GM19438 (cell line): Measurements from ENCODE around the gene OGDHL.
"Not testable (repeated sequence)": the region's sequence is repeated elsewhere in the genome, so short reads cannot be mapped to it uniquely, and the experiment has no call there.

Experiments used
- ATAC-seq: cut with Tn5 transposase; IDR thresholded peaks from one replicate; pipeline ENCODE4 v1.9.1; 2021; ENCODE audit warnings: low read depth; ENCODE audit not compliant: unreplicated experiment

Gene OGDHL

DNA sequence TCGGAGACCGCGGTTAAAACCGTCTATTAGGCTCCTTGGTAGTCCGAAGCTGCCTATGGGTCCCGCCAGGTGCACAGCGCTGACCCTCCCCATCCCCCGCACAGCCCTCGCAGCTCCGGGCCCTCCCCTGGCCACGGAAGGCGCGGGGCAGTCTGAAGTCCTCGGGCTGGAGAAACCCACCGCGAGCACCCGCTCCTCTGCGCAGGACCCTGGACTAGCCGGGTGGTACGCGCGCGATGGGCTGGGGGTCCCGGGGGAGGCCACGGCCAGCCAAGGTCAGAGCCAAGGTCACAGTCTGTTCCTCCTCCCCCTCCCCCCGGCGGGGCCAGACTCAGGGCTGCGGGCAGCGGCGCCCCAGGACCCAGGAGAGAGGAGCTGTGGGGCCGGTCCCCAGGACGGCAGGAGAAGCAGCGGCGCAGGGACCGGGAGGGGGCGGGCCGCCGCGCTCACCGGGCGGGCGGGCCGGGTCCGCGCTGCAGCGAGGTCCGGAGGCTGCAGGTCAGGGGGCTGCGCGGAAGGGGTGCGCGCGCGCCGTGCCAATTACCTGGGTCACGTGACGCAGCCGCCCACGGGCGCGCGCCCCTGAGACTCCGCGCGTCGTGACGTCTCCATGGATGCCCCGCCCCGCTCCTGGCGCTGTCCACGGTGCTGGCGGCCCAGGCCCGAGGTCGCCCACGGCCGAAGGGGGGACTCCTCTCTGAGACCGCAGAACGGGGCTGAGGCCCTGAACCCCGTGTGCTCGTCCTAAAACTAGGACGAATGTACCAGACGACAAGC lies at the start of gene OGDHL:
OGDHL (minus strand) TSS at position 535 of the 777 bp plus-strand sequence. CDS start 3,731 bp downstream, outside the sequence.
- ATAC-seq, result peak; percentile 87

DNA sequence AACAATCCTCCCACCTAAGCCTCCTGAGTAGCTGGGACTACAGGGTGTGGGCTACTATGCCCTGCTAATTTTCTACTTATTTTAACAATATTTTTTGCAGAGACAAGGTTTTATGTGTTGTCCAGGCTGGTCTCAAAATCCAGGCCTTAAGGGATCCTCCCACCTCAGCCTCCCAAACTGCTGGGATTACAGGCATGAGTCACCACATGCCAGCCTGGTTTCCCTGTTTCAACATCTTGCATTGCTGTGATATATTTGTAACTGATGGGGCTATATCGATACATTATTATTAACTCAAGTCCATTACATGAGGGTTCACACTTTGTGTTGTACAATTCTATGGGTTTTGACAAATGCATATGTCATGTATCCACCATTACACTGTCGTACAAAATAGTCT lies 41.9 kb upstream of the OGDHL start:
- no peak for ATAC-seq

DNA sequence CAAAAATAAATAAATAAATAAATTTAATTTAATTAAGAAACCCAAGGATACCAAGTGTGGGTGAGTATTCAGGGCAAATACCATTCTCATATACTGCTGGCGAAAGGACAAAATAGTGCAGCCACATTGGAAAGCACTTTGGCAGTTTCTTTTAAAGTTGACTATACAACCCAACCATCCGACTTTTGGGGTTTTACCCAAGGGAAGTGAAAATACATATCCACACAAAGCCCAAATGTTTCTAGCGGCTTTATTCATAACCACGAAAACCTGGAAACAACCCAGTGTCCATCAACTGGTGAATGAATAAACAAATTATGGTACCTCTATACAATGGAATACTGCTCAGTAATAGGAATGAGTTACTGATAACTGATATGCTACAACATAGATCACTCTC lies 36.2 kb upstream of the OGDHL start:
- no peak for ATAC-seq

DNA sequence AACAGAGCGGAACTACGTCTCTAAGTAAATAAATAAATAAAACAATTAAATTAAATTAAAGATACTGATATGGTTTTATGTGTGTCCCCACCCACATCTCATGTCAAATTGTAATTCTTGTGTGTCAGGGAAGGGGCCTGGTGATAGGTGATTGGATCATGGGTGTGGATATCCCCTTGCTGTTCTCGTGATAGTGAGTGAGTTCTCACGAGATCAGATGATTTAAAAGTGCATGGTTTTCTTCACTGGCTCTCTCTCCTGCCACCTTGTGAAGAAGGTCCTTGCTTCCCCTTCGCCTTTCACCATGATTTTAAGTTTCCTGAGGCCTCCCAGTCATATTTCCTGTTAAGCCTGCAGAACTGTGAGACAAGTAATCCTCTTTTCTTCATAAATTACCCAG lies 29.0 kb upstream of the OGDHL start:
- ATAC-seq, result no peak

DNA sequence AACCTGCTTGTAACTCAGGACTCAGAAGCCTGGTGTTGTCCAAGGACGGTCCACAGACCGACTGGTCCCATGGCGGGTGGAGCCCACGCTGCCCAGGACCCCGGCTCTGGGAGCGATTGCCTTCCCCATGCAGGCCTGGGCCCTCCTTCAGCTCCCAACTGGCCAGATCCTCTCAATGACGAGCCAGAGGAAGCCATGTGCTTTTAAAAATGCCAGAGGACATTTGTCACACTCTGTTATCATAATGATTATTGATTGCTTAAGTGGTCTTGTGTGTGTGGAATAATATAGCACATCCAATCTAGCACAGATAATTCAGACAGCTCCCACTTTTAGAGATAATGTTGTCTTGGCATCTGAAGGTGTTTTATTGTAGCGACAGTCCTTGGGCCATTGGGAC lies 22.6 kb upstream of the OGDHL start:
- ATAC-seq, result no peak

DNA sequence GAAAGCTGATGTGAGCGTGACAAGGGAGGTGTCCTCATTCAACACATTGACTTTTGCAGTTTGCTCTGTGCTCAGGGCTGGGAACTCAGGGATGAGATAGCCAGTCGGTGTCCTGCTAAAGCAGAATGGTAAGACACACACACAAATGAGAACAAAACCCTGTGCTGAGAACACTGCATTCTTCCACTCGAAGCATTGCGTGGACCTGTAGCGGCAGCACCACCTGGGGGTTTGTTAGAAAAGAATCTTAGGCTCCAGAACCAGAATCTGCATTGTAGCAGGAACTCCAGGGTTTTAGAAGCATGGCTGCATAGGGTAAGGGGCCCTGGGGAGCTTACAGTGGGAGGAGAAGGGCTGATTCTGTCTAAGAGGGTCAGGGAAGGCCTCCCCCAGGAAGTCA lies 21.5 kb upstream of the OGDHL start:
- ATAC-seq, result no peak

DNA sequence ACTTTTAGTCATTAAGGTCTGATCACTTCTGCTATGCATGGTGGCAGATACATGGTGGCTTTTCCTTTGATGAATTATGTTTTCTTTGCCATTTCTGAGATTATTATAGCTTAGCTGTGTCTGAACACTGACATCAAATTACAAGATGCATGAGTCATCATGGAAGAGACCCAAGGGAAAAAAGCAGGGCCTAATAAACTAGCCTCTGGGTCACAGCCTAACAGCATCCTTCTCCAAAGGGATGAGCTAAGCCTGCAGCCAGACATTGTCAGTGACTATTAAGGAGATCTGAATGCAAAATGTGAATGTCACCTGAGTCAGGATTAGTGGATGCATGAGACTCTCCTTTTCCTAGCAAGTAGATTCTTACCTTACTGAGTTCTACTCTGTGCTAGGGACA lies 19.1 kb upstream of the OGDHL start:
- ATAC-seq, result no peak

DNA sequence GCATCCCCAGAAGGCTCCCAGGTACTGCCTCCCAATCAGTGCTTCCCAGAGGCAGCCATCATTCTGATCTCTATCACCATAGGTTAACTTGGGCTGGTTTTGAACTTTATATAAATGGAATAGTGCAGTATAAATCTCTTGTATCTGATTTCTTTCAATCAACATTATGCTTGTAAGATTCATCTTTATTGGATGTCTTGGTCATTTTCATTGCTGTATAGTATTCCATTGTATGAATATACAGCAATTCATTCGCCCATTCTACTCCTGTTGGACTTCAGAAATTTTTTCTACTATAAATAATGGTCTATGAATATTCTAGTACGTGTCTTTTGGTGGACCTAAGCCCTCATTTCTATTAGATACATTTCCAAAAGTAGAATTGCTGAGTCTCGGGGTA lies 16.1 kb upstream of the OGDHL start:
- ATAC-seq, result no peak

DNA sequence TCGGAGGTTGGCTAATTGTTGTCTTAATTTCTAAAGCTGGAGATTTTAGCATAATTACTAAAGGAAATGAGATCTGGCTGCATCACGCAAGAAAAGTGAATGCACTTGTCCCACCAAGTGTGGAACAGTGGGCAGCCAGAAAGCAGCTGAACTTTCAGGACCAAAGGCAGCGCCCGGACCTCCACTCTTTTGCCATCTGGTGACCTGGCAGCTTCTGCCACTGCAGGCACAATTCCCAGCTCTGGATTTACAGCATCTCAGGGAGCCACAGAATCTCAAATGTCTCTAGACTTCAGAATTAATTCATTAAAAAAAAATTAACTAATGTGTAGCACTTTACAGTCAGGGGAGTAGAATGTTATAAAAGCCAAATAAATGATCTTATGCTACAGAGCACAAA lies 14.7 kb upstream of the OGDHL start:
- no peak for ATAC-seq

DNA sequence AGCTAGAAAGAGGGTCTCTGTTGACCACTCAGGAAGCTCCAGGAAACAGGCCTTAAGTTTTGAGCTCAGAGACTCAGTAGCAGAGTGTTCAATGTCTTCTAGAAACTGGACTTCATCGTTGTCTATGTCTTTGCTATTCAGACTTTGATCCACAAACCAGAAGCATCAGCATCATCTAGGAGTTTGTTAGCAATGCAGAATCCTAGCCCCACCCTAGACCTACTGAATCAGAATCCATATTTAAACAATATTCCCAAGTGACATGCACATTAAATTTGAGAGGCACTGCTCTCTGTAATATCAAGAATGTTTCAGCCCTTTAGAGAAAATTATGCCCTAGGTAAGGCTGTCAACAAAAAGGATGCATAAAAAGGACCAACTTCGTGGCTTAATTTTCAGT lies 12.9 kb upstream of the OGDHL start:
- ATAC-seq, result no peak

DNA sequence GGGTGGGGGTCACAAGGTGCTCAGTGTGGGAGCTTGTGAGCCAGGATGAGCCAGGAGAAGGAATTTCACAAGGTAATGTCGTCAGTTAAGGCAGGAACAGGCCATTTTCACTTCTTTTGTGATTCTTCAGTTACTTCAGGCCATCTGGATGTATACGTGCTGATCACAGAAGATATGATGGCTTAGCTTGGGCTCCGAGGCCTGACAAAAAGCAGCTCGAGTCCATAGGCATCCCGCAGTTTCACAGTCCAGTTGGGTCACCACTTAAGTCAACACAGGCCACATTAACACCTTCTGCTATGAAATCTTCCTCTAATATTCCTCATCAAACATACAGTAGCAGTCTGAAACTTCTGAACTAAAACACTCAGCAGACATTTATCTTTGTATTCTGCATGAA lies 10.8 kb upstream of the OGDHL start:
- ATAC-seq, result not testable (repeated sequence)

DNA sequence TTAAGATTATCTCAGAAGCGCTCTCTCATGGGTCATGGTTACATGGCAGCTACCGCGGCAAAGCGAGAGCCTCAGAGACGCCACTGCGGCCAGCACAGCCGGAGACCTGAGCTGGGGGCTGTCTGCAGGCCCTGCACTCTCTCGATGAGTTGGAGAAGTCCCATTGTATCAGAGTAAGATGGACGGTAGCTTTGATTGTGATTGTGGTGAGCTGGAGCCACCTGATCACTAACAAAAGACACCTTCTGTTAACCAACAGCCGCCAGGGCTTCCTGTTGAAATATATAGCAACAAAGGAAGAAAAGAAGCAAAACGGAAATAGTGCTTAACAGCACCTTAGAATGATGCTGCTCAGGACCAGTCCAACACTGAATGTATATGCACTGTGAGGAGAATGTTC lies 8.9 kb upstream of the OGDHL start:
- not testable (repeated sequence) for ATAC-seq

DNA sequence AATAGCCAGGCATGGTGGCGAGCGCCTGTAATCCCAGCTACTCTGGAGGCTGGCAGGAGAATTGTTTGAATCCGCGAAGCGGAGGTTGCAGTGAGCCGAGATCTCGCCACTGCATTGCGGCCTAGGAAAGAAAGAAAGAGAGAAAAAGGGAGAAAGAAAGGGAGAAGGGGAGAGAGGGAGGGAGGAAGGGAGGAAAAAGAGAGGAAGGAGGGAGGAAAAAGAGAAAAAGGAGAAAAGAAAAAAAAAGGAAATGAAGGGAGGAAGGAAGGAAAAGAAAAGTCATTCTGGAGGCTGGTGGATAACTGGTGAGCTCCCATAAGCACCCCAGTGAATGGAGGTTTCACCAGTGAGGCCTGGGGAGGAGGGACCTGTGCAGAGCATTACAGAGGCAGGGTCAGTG lies 7.6 kb upstream of the OGDHL start:
- no peak for ATAC-seq

DNA sequence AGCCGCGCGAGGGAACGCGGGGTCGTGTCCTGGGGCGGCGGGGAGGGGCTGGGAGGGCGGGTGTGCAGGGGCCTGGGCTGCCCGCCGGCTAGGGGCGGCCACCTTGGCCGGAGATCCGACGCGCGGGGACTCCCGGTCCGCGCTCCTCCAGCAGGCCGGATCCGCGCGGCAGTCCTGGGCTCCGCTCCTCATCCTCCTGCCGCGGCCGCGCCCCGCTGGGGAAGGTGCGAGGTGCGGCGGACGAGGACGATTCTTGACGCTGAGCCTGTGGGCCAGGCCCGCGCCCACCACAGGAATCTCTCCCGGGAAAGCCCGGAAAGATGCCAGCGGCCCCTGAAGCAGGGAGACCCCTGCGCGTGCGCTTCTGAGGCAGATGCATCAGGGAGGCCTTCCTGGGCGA lies 6.6 kb upstream of the OGDHL start:
- ATAC-seq, result no peak

DNA sequence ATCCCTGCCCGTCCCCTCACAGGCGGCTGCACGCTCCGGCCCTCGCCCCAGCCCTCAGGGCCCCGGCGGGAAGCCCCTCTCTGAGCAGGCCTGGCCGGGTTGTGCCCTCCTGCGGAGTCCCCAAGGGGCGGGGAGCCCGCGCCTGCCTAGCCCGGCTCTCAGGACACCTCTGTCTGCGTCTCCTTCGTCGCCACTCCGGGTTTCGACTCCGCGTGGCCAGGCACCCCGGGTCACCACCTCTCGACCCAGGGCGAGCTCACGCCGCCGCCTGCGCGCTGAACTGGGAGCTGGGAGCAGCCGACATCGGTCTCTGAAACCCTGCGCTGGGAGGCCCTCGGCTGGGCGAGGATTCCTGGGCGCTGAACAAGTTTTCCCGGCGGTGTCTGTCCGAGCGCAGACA lies 6.2 kb upstream of the OGDHL start:
- no peak for ATAC-seq

DNA sequence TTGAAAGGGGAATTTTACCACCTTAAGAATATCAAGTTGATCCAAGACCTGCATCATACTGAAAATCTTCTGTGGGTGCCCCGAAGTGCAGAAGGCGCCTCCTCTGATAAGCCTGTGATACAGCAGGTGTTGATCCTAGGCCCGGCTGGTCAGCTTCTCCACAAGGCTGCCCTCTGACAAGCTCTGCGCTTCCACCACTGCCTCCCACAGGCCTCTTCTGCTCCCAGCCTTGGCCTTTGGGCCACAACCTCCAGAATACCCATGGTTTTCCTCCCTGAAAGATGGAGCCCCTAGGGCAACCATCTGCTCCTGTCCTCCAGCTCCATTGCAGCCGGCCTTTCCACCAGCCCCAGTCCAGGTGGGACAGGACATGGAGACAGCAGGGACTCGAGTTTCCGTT lies 5.6 kb upstream of the OGDHL start:
- ATAC-seq, result no peak

DNA sequence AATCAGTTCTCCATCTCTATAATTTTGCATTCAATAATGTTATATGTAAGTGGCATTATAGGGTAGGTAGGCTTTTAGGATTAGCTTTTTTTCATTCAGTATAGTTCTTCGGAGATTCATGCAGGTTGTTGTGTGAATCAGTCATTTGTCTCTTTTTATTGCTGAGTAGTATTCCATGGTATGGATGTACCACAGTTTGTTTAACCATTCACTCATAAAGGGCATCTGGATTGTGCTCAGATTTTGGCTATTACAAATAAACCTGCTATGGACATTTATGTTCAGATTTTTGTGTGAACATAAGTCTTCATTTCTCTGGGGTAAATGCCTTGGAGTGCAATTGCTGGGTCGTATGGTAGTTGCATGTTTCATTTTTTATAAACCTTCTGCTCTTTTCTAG lies 4.4 kb upstream of the OGDHL start:
- ATAC-seq, result no peak

DNA sequence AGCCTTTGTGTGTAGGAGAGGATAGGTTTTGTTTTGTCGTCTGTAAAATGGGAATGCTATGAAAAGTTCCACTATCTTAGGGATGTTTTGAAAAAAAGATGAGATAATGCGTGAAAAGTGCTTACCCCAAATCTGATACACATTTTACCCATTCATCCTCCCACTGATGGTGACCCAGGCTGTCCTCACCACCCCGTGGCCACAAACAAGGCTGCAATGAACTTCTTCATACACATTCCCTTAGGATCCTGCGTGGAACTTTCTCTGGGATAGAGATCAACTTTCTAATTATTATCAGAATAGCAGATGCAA lies 399 bp upstream of the OGDHL start:
- no peak for ATAC-seq

DNA sequence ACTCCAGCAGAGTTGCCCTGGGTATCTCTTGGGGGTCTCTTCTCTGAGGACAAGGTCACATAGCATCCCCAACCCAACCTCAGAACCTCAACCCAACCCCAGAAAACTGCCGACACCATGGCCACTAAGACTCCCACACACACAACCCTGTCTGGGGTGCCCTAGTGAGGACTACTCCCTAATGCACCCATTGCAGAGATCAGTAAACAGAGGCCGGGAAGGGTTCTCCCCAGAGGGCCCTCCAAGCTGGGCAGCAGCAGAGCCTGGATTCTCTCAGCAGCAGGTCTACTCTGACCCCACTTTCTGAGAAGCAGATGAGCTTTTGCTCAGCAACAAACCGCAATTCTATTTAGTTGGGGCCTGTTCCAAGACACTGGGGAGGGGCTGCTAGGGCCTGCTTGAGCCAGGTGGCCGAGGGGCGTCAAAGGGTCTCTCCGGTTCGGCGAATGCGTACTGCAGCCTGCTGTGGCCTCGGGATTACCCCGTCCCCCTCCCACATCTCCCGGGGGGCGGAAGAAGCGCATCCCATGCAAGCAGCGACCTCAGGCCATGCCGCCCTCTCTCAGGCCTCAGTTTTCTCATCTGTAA lies 828 bp downstream of the OGDHL start:
- no peak for ATAC-seq

DNA sequence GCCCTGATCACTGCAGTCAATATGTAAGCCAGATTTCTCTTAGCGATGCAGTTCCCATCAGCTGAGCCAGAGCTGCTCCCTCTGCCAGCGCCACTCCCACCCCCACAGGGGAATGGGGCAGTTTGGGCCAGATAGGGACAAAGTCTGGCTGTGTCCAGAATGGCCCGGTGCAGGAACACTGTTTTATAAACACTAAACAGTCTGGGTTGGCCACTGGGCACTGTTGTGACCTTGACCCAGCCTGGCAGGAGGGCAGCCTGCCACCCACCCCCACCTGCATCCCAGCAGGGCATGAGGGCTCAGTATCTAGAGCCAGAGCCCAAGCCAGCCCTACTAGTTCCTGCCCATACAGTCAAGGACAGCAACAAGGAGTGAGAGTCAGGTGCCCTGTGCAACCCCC lies 1.3 kb downstream of the OGDHL start:
- no peak for ATAC-seq

DNA sequence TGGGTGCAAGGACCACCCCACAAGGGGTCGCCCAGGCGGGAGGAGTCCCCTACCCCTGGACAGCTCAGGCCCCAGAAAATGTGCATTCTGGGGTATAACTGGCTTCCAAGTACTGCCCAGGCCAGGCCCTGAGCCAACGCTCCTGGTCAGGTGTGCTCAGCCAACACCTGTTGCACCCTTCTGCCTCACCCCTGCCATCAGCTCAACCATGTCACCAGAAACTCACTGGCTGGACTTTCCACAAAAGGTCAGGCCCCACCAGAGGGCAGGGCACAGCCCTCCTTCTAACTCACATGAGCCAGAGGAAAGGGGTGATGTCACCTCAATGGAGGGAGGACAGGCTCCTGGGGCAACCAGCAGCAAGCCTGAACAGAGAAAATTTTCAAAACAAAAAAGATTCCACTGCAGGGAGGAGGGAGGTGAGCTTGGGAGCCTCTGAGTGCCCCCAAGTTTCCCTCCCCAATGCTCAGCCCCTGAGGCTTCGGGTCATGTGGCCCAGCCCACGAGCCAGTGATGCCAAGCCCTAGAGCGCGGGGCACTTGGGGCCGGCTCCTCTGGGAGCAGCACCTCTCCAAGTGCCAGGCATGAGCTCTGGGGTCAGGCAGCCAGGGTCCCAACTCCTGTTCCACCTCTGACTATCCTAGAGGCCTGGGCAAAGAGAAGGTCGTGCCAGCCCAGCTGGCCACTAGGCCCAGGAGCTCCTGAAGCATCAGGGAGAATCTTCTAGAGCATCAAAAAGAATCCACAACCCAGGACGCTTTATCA lies 2.2 kb downstream of the OGDHL start:
- no peak for ATAC-seq
